Effector memory CD8-positive, alpha-beta T cell (primary cell): ENCODE measurements around the gene RETREG3.

Experiments
- ATAC-seq: fragments of 150-1000 bp; cut with Tn5 transposase; replicated peaks from 2 replicates; pipeline ENCODE4 v1.10.0; 2021; ENCODE audit warnings: mild to moderate bottlenecking, moderate library complexity
- DNase-seq, 3 experiments: peaks; one replicate each; pipeline ENCODE4 v3.0.0; 2021
- H3K27ac Mint-ChIP-seq, 2 donors: one replicate each; pipeline ENCODE4 v1.8.0; 2022; ENCODE audit warnings: mild to moderate bottlenecking in 2 of 2, mixed read lengths in 2 of 2, moderate library complexity in 2 of 2
- H3K27me3 Mint-ChIP-seq, 2 donors: one replicate each; pipeline ENCODE4 v1.8.0; 2022; ENCODE audit warnings: mixed read lengths in 2 of 2
- H3K36me3 Mint-ChIP-seq: one replicate; pipeline ENCODE4 v1.8.0; 2022; ENCODE audit warnings: mild to moderate bottlenecking, moderate library complexity, mixed read lengths; ENCODE audit not compliant: insufficient read depth
- H3K4me1 Mint-ChIP-seq, 2 donors: one replicate each; pipeline ENCODE4 v1.8.0; 2022; ENCODE audit warnings: low read depth in 2 of 2, mixed read lengths in 2 of 2
- H3K4me3 Mint-ChIP-seq, 2 donors: one replicate each; pipeline ENCODE4 v1.8.0; 2022; ENCODE audit warnings: mild to moderate bottlenecking in 2 of 2, mixed read lengths in 2 of 2, moderate library complexity in 2 of 2
- H3K9me3 Mint-ChIP-seq, 2 donors: one replicate each; pipeline ENCODE4 v1.8.0; 2022; ENCODE audit warnings: mixed read lengths in 2 of 2

The RETREG3 gene

GRCh38 chr17:42596386-42596785, 12.8 kb downstream of the RETREG3 start:
- peaks cover 16 to 38% of the 10 kb centered on the region in 2 donors for H3K4me1 Mint-ChIP-seq
- H3K9me3 Mint-ChIP-seq: no peaks in the 10 kb centered on the region
- H3K27ac Mint-ChIP-seq: no peak overlapping the region
- ATAC-seq (no peak), DNase-seq (no peak)
- no peak overlapping the region for H3K4me3 Mint-ChIP-seq
- H3K36me3 Mint-ChIP-seq: peaks cover 87% of the 10 kb centered on the region
- H3K27me3 Mint-ChIP-seq: no peaks in the 10 kb centered on the region

GRCh38 chr17:42591411-42591810, 17.8 kb downstream of the RETREG3 start:
- DNase-seq (no peak), ATAC-seq (no peak)
- H3K27ac Mint-ChIP-seq: no peak overlapping the region
- H3K27me3 Mint-ChIP-seq: no peaks in the 10 kb centered on the region
- peaks cover 90% of the 10 kb centered on the region for H3K36me3 Mint-ChIP-seq
- no peak overlapping the region for H3K4me3 Mint-ChIP-seq
- peaks cover 7 to 18% of the 10 kb centered on the region in 2 donors for H3K4me1 Mint-ChIP-seq
- no peaks in the 10 kb centered on the region for H3K9me3 Mint-ChIP-seq

GRCh38 chr17:42590886-42591285, 18.3 kb downstream of the RETREG3 start:
- peaks cover 5 to 16% of the 10 kb centered on the region in 2 donors for H3K4me1 Mint-ChIP-seq
- no peak for ATAC-seq
- no peaks in the 10 kb centered on the region for H3K27me3 Mint-ChIP-seq
- H3K27ac Mint-ChIP-seq: no peak overlapping the region
- no peak for DNase-seq
- H3K9me3 Mint-ChIP-seq: no peaks in the 10 kb centered on the region
- peaks cover 90% of the 10 kb centered on the region for H3K36me3 Mint-ChIP-seq
- no peak overlapping the region for H3K4me3 Mint-ChIP-seq

- Mint-ChIP-seq H3K27me3 (no peaks in the 10 kb centered on the region), H3K4me1 (peaks cover 5% of the 10 kb centered on the region in 2 donors), H3K9me3 (no peaks in the 10 kb centered on the region), H3K27ac (peak overlapping the region in 1 of 2 donors; percentile 86), H3K4me3 (no peak overlapping the region), H3K36me3 (peaks cover 99% of the 10 kb centered on the region)
- ATAC-seq: no peak
- DNase-seq: no peak
Measured at GRCh38 chr17:42586514-42587230, 22.5 kb downstream of the RETREG3 start.

GRCh38 chr17:42585353-42585752, 23.8 kb downstream of the RETREG3 start:
- peaks cover 98% of the 10 kb centered on the region for H3K36me3 Mint-ChIP-seq
- H3K27ac Mint-ChIP-seq: peak overlapping the region in 1 of 2 donors; percentile 38
- no peaks in the 10 kb centered on the region for H3K9me3 Mint-ChIP-seq

GRCh38 chr17:42584880-42585279, 24.3 kb downstream of the RETREG3 start:
- Mint-ChIP-seq H3K27me3 (no peaks in the 10 kb centered on the region), H3K9me3 (no peaks in the 10 kb centered on the region), H3K4me1 (peaks cover 5% of the 10 kb centered on the region in 2 donors), H3K36me3 (peaks cover 94% of the 10 kb centered on the region), H3K27ac (peak overlapping the region in 1 of 2 donors; percentile 38), H3K4me3 (no peak overlapping the region)
- DNase-seq: no peak
- no peak for ATAC-seq

More at GRCh38 chr17:42585353-42585752, 23.8 kb downstream of the RETREG3 start:
- no peaks in the 10 kb centered on the region for H3K27me3 Mint-ChIP-seq
- no peak overlapping the region for H3K4me3 Mint-ChIP-seq
- ATAC-seq: no peak
- peaks cover 5% of the 10 kb centered on the region in 2 donors for H3K4me1 Mint-ChIP-seq
- no peak for DNase-seq

GRCh38 chr17:42581744-42582270, 27.4 kb downstream of the RETREG3 start:
- DNase-seq (no peak), ATAC-seq (no peak)
- Mint-ChIP-seq H3K9me3 (no peaks in the 10 kb centered on the region), H3K27me3 (no peaks in the 10 kb centered on the region), H3K36me3 (peaks cover 69% of the 10 kb centered on the region), H3K4me1 (peaks cover 15 to 23% of the 10 kb centered on the region in 2 donors), H3K4me3 (no peak overlapping the region), H3K27ac (no peak overlapping the region)

GRCh38 chr17:42579794-42580551, 29.2 kb downstream of the RETREG3 start:
- no peaks in the 10 kb centered on the region for H3K9me3 Mint-ChIP-seq
- no peak overlapping the region for H3K4me3 Mint-ChIP-seq
- no peaks in the 10 kb centered on the region for H3K27me3 Mint-ChIP-seq
- DNase-seq (no peak), ATAC-seq (no peak)
- no peak overlapping the region for H3K27ac Mint-ChIP-seq
- H3K4me1 Mint-ChIP-seq: peaks cover 19 to 26% of the 10 kb centered on the region in 2 donors
- peaks cover 54% of the 10 kb centered on the region for H3K36me3 Mint-ChIP-seq

- Mint-ChIP-seq H3K27ac (peak overlapping the region; percentile 93 to 94), H3K9me3 (no peaks in the 10 kb centered on the region), H3K4me1 (peaks cover 20 to 30% of the 10 kb centered on the region in 2 donors), H3K36me3 (peaks cover 44% of the 10 kb centered on the region), H3K27me3 (no peaks in the 10 kb centered on the region), H3K4me3 (peak overlapping the region; percentile 94 to 97)
- ATAC-seq (peak; percentile 55), DNase-seq (peak; percentile 52 to 63 (median 56))
Measured at GRCh38 chr17:42578282-42578869, 30.8 kb downstream of the RETREG3 start.

- peak within 1 kb of the TSS; percentile 94 to 97 for H3K4me3 Mint-ChIP-seq
- H3K36me3 Mint-ChIP-seq: peaks cover 42% of the 10 kb centered on the region
- H3K27ac Mint-ChIP-seq: peak within 1 kb of the TSS; percentile 93 to 94
- peaks cover 24 to 35% of the 10 kb centered on the region in 2 donors for H3K4me1 Mint-ChIP-seq
- DNase-seq (peak; percentile 86 to 88 (median 86)), ATAC-seq (peak; percentile 94)
- H3K9me3 Mint-ChIP-seq: no peaks in the 10 kb centered on the region
- H3K27me3 Mint-ChIP-seq: no peaks in the 10 kb centered on the region
Measured at GRCh38 chr17:42577532-42578281, 31.5 kb downstream of the RETREG3 start, which contains the start of gene PSMC3IP. Gene PSMC3IP, minus strand, starts transcription at chr17:42577729. Its CDS starts 43 bp downstream, at chr17:42577686.

- ATAC-seq (no peak), DNase-seq (no peak)
- no peaks in the 10 kb centered on the region for H3K27me3 Mint-ChIP-seq
- H3K36me3 Mint-ChIP-seq: peaks cover 42% of the 10 kb centered on the region
- peaks cover 25 to 36% of the 10 kb centered on the region in 2 donors for H3K4me1 Mint-ChIP-seq
- no peaks in the 10 kb centered on the region for H3K9me3 Mint-ChIP-seq
- H3K4me3 Mint-ChIP-seq: peak overlapping the region; percentile 94 to 97
- peak overlapping the region; percentile 93 to 94 for H3K27ac Mint-ChIP-seq
Measured at GRCh38 chr17:42577140-42577531, 32.0 kb downstream of the RETREG3 start.

- H3K27ac Mint-ChIP-seq: no peak overlapping the region
- peaks cover 27 to 33% of the 10 kb centered on the region in 2 donors for H3K4me1 Mint-ChIP-seq
- H3K9me3 Mint-ChIP-seq: no peaks in the 10 kb centered on the region
- no peak for DNase-seq
- H3K36me3 Mint-ChIP-seq: peaks cover 49% of the 10 kb centered on the region
- H3K4me3 Mint-ChIP-seq: no peak overlapping the region
- H3K27me3 Mint-ChIP-seq: no peaks in the 10 kb centered on the region
- no peak for ATAC-seq
Measured at GRCh38 chr17:42574463-42574862, 34.7 kb downstream of the RETREG3 start.

GRCh38 chr17:42573095-42573494, 36.1 kb downstream of the RETREG3 start:
- H3K36me3 Mint-ChIP-seq: peaks cover 53% of the 10 kb centered on the region
- no peaks in the 10 kb centered on the region for H3K27me3 Mint-ChIP-seq
- ATAC-seq: no peak
- H3K9me3 Mint-ChIP-seq: no peaks in the 10 kb centered on the region
- no peak overlapping the region for H3K4me3 Mint-ChIP-seq
- H3K27ac Mint-ChIP-seq: peak overlapping the region in 1 of 2 donors; percentile 1
- DNase-seq: no peak
- peaks cover 27 to 32% of the 10 kb centered on the region in 2 donors for H3K4me1 Mint-ChIP-seq
